NOMO-1 treated with dmso at 0.1 percent for 144 hours (cell line): ENCODE results near the gene DCLK2.

Experiments
- DNase-seq: peaks from one replicate; lab custom pipeline; 2025; ENCODE audit not compliant: unreplicated experiment; lab: John Stamatoyannopoulos, UW

Gene DCLK2

GRCh38 chr4:150078041-150078578, at the start of gene DCLK2:
Gene DCLK2 (plus strand): TSS chr4:150078445. CDS start chr4:150079028, 583 bp downstream.
- DNase-seq, result no peak

DNA sequence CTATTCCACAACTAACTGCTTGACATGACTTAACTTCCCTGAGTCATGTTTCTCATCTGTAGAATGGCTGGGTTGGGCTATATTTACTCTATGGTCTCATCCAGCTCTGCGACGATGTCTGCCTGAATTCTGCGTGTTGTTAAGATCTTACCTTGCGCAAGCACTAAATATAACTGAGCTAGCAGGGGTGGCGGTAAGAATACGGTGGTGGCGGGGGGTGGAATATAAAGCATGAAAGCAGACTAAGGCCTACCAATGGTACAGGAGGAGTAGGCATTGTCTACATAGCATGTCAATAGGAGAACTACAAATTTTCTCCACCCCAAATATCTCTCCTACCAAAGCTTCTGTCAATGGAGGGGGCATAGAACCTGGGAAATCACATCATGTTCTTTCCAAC, 45.7 kb upstream of the DCLK2 start:
- DNase-seq, result no peak

- DNase-seq, result no peak
These were observed 45.2 kb upstream of the DCLK2 start for GRCh38 chr4:150033081-150033480.

- no peak for DNase-seq
These were observed 44.3 kb upstream of the DCLK2 start for GRCh38 chr4:150033901-150034300.

DNA sequence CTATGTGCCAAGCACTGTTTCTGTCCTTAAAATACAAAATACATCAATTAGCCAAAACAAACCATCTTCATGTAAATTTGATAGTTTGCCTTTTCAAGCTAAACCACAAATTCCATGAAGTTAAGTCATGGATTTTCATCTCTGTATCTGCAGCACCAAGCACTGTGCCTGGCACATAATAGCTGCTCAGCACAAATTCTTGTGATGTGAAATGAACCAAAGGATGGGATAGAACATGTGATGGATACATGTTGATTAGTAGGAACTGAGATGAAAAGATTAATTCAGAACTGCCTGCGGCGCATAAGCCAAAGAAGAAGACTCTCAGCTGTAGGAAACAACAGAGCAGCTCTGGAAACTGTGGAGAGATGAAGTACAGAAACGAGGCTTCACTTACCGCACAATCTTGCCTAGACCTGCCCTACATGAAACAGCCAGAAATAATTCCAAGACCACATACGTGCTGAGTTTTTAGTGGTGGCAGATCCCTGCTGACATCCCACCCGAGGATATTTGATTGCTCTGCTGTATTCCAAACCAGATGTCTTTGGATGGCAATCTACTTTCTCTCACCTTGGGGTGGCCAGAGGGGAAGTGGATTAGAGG, 40.9 kb upstream of the DCLK2 start:
- DNase-seq, result no peak

DNA sequence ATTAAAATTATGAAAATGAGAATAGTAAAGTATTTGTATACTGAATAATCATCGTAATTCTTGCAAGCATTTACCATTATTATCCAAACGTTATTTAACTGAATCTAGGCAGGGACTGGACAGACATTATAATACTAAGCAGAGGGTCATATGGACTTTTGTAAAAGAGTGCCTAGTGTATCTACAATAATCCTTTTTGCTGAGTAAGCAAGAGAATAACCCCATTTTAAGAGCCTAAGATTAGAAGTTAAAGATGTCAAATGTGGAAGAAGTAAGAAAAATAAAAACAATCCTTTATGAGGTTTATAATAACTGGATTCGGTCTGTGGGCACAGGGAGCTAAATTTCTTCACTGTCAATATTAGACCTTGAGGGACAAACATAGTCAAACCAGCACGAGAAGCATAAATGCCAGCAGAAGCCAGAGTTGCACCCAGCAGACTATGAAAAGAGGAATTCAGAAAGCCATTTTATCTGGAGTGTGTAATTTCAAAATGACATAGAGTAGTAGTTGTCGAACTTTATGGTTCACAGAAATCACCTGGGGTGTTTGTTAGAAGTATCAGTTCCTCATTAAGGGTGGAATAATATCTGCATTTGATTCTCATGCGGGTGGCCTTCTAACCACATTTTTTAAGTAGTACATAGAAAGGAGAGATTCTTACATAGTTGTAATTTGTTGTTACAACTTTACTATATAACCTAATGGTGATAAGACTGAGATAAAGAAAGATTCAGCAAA, 39.7 kb upstream of the DCLK2 start:
- no peak for DNase-seq

DNA sequence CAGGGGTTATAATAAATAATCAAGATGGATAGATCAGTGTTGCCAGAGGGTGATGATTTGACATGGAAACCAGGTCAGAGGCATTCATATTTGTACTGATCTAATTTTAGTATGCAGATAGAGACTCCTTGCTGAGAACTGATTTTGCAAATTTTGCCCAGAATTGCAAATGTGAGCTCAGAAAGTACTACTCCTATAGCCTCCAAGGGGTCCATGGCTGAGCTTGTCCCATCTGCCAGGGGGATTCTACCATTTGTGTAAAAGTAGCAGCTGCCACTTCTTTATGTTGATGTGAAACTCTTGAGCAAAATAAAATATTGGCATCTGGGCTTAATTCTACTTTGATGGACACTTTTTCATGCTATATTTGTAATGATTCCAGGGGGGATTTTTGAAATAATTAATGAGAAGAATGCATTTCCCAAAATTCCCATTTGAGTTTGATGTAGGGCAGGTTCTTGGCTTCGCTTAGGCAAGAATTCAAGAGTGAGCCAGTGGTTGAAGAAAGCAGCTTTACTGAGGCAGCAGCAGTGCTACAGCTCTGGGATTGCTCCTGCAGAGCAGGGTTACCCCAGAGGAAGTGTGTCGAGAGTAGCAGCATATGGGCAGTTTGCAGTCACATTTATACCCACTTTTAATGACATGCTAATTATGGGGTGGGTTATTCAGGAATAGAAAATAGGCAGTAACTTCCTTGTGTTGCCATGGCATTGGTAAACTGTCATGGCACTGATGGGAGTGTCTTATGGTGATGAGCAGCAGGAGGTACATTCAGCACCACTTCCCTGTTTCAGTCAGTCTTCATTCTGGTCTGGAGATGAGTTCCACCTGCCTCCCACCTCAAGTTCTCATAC, 38.7 kb upstream of the DCLK2 start:
- no peak for DNase-seq

DNA sequence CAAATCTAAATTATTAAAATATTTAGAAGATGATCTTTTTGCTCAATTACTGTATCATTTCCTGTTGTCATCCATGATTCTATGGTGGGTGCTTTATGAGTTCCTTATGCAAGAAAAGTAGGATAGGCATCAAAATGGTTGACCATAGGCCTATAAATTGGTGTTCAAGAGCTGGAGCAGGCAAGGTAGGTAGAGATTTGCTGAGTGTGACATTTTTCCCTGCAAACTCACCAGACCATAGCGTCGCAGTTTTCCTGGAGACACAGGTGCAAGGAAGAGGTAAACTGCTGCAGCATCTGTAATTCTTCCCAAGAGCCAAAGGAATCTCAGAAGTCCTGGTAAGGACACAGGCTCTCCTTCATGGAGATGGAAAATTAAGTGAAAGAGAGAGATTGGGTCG, 33.7 kb upstream of the DCLK2 start:
- DNase-seq, result no peak

GRCh38 chr4:150045410-150045809, 32.8 kb upstream of the DCLK2 start:
- no peak for DNase-seq

DNA sequence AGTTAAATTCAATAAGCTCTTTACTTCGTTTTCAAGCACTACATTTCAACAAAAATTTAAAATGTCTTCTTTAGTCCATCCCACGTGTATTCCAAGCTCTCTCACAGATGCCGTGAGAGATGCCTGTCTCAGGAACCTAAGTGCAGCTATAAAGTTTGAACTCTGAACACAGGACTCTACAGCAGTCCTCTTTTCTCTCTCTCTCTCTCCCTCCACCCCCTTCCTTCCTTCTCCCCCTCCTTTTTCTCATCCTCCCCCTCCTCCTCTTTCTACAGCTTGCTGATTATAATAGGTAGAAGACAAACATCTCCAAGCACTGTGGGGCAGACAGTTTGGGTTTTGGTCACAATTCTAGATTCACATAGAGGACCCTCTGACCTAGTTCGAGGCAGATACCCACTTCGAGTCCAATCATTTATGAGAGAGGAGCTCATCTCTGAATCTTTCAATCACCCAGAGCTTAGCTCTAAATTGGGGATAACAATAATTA, 31.5 kb upstream of the DCLK2 start:
- DNase-seq, result no peak

GRCh38 chr4:150047546-150047945, 30.7 kb upstream of the DCLK2 start:
- no peak for DNase-seq

DNA sequence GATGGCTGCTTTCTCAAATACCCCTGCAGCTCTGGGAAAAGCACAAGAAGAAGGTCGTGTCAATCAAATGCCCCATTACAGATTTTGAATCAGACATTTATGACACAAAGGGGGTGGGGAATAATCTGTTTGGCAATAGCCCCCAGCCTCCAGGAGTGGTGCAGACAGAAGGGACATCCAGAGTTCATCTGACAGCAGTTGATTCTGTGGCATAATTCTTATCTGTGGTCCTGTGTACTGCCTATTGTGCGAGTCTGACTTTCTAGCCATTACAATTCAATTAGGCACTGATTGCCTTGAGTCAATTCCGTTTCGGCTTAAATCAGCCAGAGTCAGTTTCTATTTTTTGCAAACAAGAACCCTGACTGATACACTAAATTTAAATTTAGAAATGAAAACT, 28.6 kb upstream of the DCLK2 start:
- no peak for DNase-seq

DNA sequence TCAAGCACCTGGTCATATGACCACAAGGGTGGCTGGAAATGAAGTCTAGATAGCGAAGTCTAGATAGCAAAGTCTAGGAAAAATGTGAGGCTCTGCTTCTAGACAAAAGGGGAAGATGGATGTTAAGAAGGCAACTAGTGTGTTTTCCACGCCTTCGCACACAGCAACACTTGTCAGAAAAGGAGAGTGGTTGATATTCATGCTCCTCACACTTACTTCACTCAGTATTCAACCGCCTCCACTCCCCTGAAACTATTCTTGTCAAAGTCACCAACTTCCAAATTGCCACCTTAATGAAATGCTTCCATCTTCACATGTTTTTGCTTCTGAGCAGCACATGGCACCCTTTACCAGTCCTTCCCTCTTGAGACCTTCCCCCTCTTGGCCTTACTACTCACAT, 27.7 kb upstream of the DCLK2 start:
- DNase-seq, result no peak

GRCh38 chr4:150051111-150051510, 27.1 kb upstream of the DCLK2 start:
- no peak for DNase-seq

DNA sequence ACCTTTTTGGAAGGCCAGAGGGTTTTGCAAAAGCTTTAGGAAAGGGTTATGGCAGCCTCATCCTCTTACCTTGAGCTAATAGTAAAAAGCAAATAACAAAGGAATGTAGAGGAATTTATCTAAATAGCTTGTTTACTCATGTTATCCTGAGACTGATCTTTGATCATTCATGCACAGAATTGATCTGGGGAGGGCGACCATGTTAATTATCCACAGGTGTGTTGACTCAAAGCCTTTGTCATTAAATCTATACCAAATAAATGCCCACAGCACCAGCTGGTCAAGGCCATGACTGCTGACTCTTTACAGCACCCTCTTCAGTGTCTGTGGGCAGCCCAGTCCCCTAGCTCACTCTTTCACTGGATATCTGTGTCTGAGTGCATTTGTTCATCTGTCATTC, 22.8 kb upstream of the DCLK2 start:
- no peak for DNase-seq

- DNase-seq, result no peak
These were observed 21.7 kb upstream of the DCLK2 start for GRCh38 chr4:150056569-150056968.

DNA sequence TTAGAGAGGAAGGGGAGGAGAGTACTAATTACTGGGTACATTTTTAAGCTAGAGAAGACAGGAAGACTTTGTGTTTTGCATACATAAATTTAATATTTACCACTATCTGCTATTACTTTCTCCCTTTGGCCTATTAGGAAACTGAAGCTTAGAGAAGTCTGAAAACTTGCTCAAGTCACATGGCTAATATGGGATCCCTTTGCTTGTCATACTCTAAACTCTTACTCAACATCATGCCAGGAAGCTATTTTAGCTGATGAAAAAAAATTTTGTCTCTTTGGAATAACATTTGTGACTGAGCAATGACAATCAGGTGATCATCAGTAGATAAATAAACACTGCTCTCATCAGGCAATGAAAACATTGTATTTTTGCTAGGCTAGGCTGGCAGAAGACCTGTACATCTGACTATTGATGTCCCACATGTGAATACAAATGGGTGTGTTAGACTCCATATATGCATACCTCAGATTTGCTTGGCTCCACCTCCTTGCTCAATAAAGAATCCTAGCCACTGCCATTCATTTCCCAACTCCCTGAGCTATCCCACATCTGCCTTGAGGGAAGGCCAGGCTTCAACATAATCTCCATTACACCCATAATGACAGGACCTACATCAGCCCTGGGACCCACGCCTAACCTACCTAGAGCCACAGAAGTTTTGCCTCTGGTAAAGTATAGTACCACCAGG, 17.0 kb upstream of the DCLK2 start:
- DNase-seq, result no peak

DNA sequence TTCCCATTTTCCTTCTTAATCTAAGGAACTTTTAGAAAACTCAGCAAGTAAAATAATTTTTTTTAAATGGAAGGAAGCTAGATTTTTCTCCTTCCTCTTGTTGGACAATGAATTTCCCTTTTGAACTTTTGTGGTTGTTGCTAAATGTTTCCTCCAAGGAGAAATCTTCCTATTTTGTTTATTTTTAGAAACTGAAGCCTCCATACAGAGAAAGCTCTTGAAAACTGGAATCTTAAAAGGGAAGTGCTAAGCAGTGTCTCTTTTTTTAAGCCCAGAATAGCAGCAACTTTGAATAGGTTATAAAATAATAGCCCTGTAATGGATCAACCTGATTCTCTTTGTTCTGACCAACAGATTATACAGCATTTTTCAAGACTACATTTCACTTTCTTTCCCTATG, 15.1 kb upstream of the DCLK2 start:
- no peak for DNase-seq

GRCh38 chr4:150065740-150066139, 12.5 kb upstream of the DCLK2 start:
- no peak for DNase-seq

GRCh38 chr4:150067859-150068258, 10.4 kb upstream of the DCLK2 start:
- no peak for DNase-seq
